ENCODE data around the gene VPS29. TPM values are rescaled to one million over a fixed set of nuclear protein-coding genes. Genes with fewer than 3 reads are reported as not detected.

VPS29 gene
- total RNA-seq, 2 experiments from 2014 or later, result 80.3 to 162 TPM

GRCh38 chr12:110444455-110444854 lies 57.5 kb downstream of the VPS29 start:
- peaks cover 95% of the 10 kb centered on the region for H3K36me3 ChIP-seq (ENCODE audit: insufficient read depth, low read length)
- H3K9me2 ChIP-seq (ENCODE audit: insufficient read depth, low read length), result no peaks in the 10 kb centered on the region
- H4K20me1 ChIP-seq (ENCODE audit: insufficient read depth, low read length), result no peaks in the 10 kb centered on the region
- TF ChIP-seq EZH2phosphoT487 (IDR thresholded peaks at IDR 0.05; ENCODE audit: borderline replicate concordance, low read depth, low read length) (no peak), CTCF (conservative IDR thresholded peaks at IDR 0.05; ENCODE audit: low read length) (no peak)
- intact Hi-C loops (cut with micrococcal nuclease; ENCODE audit: unreplicated experiment), result no loop called here
- H2AFZ ChIP-seq (ENCODE audit: low read length), result no peak overlapping the region
- POLR2A ChIA-PET, result interaction anchor here (0.7 to 0.8 kb wide), 2 partner anchors 13 to 87 kb away, joined by 3 to 5 read pairs; no protein-coding TSS in a partner anchor
- no peaks in the 10 kb centered on the region for H3K9me3 ChIP-seq (ENCODE audit: low read length)
- no peak for DNase-seq (ENCODE audit: low spot score)
- H3K4me2 ChIP-seq (ENCODE audit: low read length), result no peak overlapping the region
- H3K4me3 ChIP-seq (ENCODE audit: low read depth, low read length, poor library complexity, severe bottlenecking), result no peak overlapping the region
- peaks cover 60% of the 10 kb centered on the region for H3K79me2 ChIP-seq (ENCODE audit: insufficient read depth, low read depth, low read length)
- CTCF ChIA-PET (ENCODE audit: unreplicated experiment), result no interaction called here
- peaks cover 23% of the 10 kb centered on the region for H3K4me1 ChIP-seq (ENCODE audit: insufficient read depth, low read length, poor library complexity, severe bottlenecking)
- H3K27ac ChIP-seq (ENCODE audit: low read depth, low read length, poor library complexity, severe bottlenecking), result no peak overlapping the region
- BruUV-seq (replicated peaks), result no TSS peak

Small RNA genes lying within 50 kb of the gene (small RNA-seq; reads per million reads assigned to genes)
- not detected for gene RF00278

Other genes starting within 250 kb of the VPS29 start
- 84.1 and 93.5 TPM in 2 replicates for gene ATP2A2, start 220.9 kb downstream of the VPS29 start, total RNA-seq (2014; rRNA removed; shearing (Covaris generic))
- 166 and 178 TPM in 2 replicates for gene ATP2A2, start 220.9 kb downstream of the VPS29 start, total RNA-seq (2022)
- gene ANAPC7, start 98.4 kb downstream of the VPS29 start, total RNA-seq (2014; rRNA removed; shearing (Covaris generic)), result 84.7 and 105 TPM in 2 replicates
- gene ANAPC7, start 98.4 kb downstream of the VPS29 start, total RNA-seq (2022), result 120 and 136 TPM in 2 replicates
- 250 and 256 TPM in 2 replicates for gene ARPC3, start 51.8 kb downstream of the VPS29 start, total RNA-seq (2014; rRNA removed; shearing (Covaris generic))
- 385 and 401 TPM in 2 replicates for gene ARPC3, start 51.8 kb downstream of the VPS29 start, total RNA-seq (2022)
- gene GPN3, start 33.9 kb downstream of the VPS29 start, total RNA-seq (2014; rRNA removed; shearing (Covaris generic)), result 18.6 and 24.2 TPM in 2 replicates
- 39.9 and 43.7 TPM in 2 replicates for gene GPN3, start 33.9 kb downstream of the VPS29 start, total RNA-seq (2022)
- 62.5 and 64.6 TPM in 2 replicates for gene FAM216A, start 33.3 kb downstream of the VPS29 start, total RNA-seq (2014; rRNA removed; shearing (Covaris generic))
- gene FAM216A, start 33.3 kb downstream of the VPS29 start, total RNA-seq (2022), result 58.3 and 62.4 TPM in 2 replicates
- 0.46 and 0.76 TPM in 2 replicates for gene RAD9B, start 220 bp upstream of the VPS29 start, total RNA-seq (2014; rRNA removed; shearing (Covaris generic))
- 1.9 and 3.0 TPM in 2 replicates for gene RAD9B, start 220 bp upstream of the VPS29 start, total RNA-seq (2022)
- 8.3 and 11.4 TPM in 2 replicates for gene PPTC7, start 81.2 kb upstream of the VPS29 start, total RNA-seq (2014; rRNA removed; shearing (Covaris generic))
- gene PPTC7, start 81.2 kb upstream of the VPS29 start, total RNA-seq (2022), result 29.7 and 30.6 TPM in 2 replicates
- gene TCTN1, start 112.0 kb upstream of the VPS29 start, total RNA-seq (2014; rRNA removed; shearing (Covaris generic)), result 4.0 and 8.7 TPM in 2 replicates
- 19.9 and 21.0 TPM in 2 replicates for gene TCTN1, start 112.0 kb upstream of the VPS29 start, total RNA-seq (2022)
- 6.4 and 9.3 TPM in 2 replicates for gene HVCN1, start 187.0 kb upstream of the VPS29 start, total RNA-seq (2014; rRNA removed; shearing (Covaris generic))
- 4.5 and 4.9 TPM in 2 replicates for gene HVCN1, start 187.0 kb upstream of the VPS29 start, total RNA-seq (2022)
- 140 and 146 TPM in 2 replicates for gene PPP1CC, start 240.8 kb upstream of the VPS29 start, total RNA-seq (2014; rRNA removed; shearing (Covaris generic))
- gene PPP1CC, start 240.8 kb upstream of the VPS29 start, total RNA-seq (2022), result 264 and 275 TPM in 2 replicates

Data from OCI-LY7 (cell line).